HG03460 (cell line): ENCODE data around the gene MBLAC1.
"Not testable (repeated sequence)": the region's sequence is repeated elsewhere in the genome, so short reads cannot be mapped to it uniquely, and the experiment has no call there.

Source experiments
- ATAC-seq: cut with Tn5 transposase; IDR thresholded peaks from one replicate; pipeline ENCODE4 v1.9.1; 2021; ENCODE audit not compliant: unreplicated experiment

Gene MBLAC1

GRCh38 chr7:100122067-100122466, 4.7 kb upstream of the MBLAC1 start:
- ATAC-seq: no peak

- no peak for ATAC-seq
Measured at GRCh38 chr7:100122568-100122967, 4.2 kb upstream of the MBLAC1 start.

GRCh38 chr7:100124301-100125230, 2.2 kb upstream of the MBLAC1 start:
- no peak for ATAC-seq

- no peak for ATAC-seq
Measured at GRCh38 chr7:100126239-100126930, 382 bp upstream of the MBLAC1 start.

- ATAC-seq: no peak
Measured at GRCh38 chr7:100127866-100128636, 1.3 kb downstream of the MBLAC1 start.

- no peak for ATAC-seq
Measured at GRCh38 chr7:100128637-100128963, 1.8 kb downstream of the MBLAC1 start.

GRCh38 chr7:100130220-100130607, 3.4 kb downstream of the MBLAC1 start:
- not testable (repeated sequence) for ATAC-seq

- no peak for ATAC-seq
Measured at GRCh38 chr7:100130608-100131453, 4.1 kb downstream of the MBLAC1 start.

- no peak for ATAC-seq
Measured at GRCh38 chr7:100132126-100132525, 5.4 kb downstream of the MBLAC1 start.

GRCh38 chr7:100132697-100133151, 6.0 kb downstream of the MBLAC1 start:
- ATAC-seq: peak; percentile 76

GRCh38 chr7:100137851-100138760, 11.3 kb downstream of the MBLAC1 start:
- no peak for ATAC-seq

- ATAC-seq: no peak
Measured at GRCh38 chr7:100141555-100141949, 14.8 kb downstream of the MBLAC1 start.

GRCh38 chr7:100142461-100142860, 15.7 kb downstream of the MBLAC1 start:
- ATAC-seq: no peak

- not testable (repeated sequence) for ATAC-seq
Measured at GRCh38 chr7:100146350-100146749, 19.6 kb downstream of the MBLAC1 start.

- no peak for ATAC-seq
Measured at GRCh38 chr7:100147278-100147677, 20.5 kb downstream of the MBLAC1 start.

- no peak for ATAC-seq
Measured at GRCh38 chr7:100148225-100148558, 21.4 kb downstream of the MBLAC1 start.

- ATAC-seq: peak; percentile 98
Measured at GRCh38 chr7:100148559-100149328, 22.0 kb downstream of the MBLAC1 start, which contains the start of gene LAMTOR4. TSS of gene LAMTOR4 (plus strand) at chr7:100148918. CDS start at chr7:100148973, 55 bp downstream.

GRCh38 chr7:100152404-100152803, 25.6 kb downstream of the MBLAC1 start:
- ATAC-seq: no peak
